Activated CD4-positive, alpha-beta memory T cell treated with anti-CD3 and anti-CD28 coated beads, Interleukin-2, amount 10 ng/mL, durations not matched to agents 7 days and 5 days (primary cell): Measurements from ENCODE around the gene YIPF6. TPM values are rescaled to one million over a fixed set of nuclear protein-coding genes. Genes with fewer than 3 reads are reported as not detected.
"Not testable (repeated sequence)": the region's sequence is repeated elsewhere in the genome, so short reads cannot be mapped to it uniquely, and the experiment has no call there.

Source experiments
- CTCF ChIA-PET: fragments of 350-600 bp; sonication (Branson Sonifier 250); formaldehyde crosslinking; loops from one replicate; lab custom pipeline; 2021; ENCODE audit warnings: antibody characterized with exemption, inconsistent platforms; lab: Charles Lee
- POLR2A ChIA-PET: fragments of 350-600 bp; sonication (Branson Sonifier 250); formaldehyde crosslinking; loops from one replicate; lab custom pipeline; 2021; ENCODE audit warnings: antibody characterized with exemption; lab: Charles Lee
- DNase-seq: peaks from one replicate; pipeline ENCODE4 v3.0.0-alpha.2; 2020
- H3K27ac Mint-ChIP-seq: one replicate; pipeline ENCODE4 v1.8.0; 2021; ENCODE audit warnings: mild to moderate bottlenecking, mixed read lengths
- H3K27me3 Mint-ChIP-seq: one replicate; pipeline ENCODE4 v1.8.0; 2021; ENCODE audit warnings: mixed read lengths
- H3K36me3 Mint-ChIP-seq: one replicate; pipeline ENCODE4 v1.8.0; 2021; ENCODE audit warnings: low read depth, mixed read lengths
- H3K4me1 Mint-ChIP-seq: one replicate; pipeline ENCODE4 v1.8.0; 2021; ENCODE audit warnings: mixed read lengths
- H3K4me3 Mint-ChIP-seq: one replicate; pipeline ENCODE4 v1.8.0; 2021; ENCODE audit warnings: mild to moderate bottlenecking, mixed read lengths
- H3K9me3 Mint-ChIP-seq: one replicate; pipeline ENCODE4 v1.8.0; 2021; ENCODE audit warnings: mixed read lengths
- total RNA-seq, 2 experiments: library from RNA; stranded (reverse); gene quantifications; one replicate each; pipeline ENCODE4 v1.2.3, GENCODE V29; 2021

Gene YIPF6
- total RNA-seq = 10 to 100 TPM; 20.7 to 24.5 TPM

- Mint-ChIP-seq H3K4me1 (peaks cover 27% of the 10 kb centered on the region), H3K27me3 (no peaks in the 10 kb centered on the region), H3K9me3 (no peaks in the 10 kb centered on the region), H3K36me3 (peaks cover 13% of the 10 kb centered on the region), H3K27ac (peak within 1 kb of the TSS; percentile 93), H3K4me3 (peak within 1 kb of the TSS; percentile 89)
- ChIA-PET CTCF (interaction anchor here (1.0 kb wide), 1 partner anchor 13 kb away, joined by 4 read pairs; no protein-coding TSS in a partner anchor), POLR2A (interaction anchor here (1.5 to 1.6 kb wide), 2 partner anchors 188 to 293 kb away, joined by 3 to 4 read pairs; no protein-coding TSS in a partner anchor)
- peak; percentile 76 for DNase-seq
Observed at GRCh38 chrX:68498508-68499379, at the start of gene YIPF6. TSS of gene YIPF6 (plus strand) at chrX:68499051. CDS start at chrX:68499067, 16 bp downstream.

GRCh38 chrX:68451720-68452119 lies 47.1 kb upstream of the YIPF6 start:
- CTCF ChIA-PET = no interaction called here
- no peak for DNase-seq
- no peaks in the 10 kb centered on the region for H3K4me1 Mint-ChIP-seq
- no peak overlapping the region for H3K27ac Mint-ChIP-seq
- no peaks in the 10 kb centered on the region for H3K9me3 Mint-ChIP-seq
- POLR2A ChIA-PET = no interaction called here
- H3K4me3 Mint-ChIP-seq = no peak overlapping the region
- no peaks in the 10 kb centered on the region for H3K27me3 Mint-ChIP-seq
- H3K36me3 Mint-ChIP-seq = no peaks in the 10 kb centered on the region

- DNase-seq = no peak
- ChIA-PET CTCF (no interaction called here), POLR2A (no interaction called here)
- no peak overlapping the region for H3K4me3 Mint-ChIP-seq
- no peaks in the 10 kb centered on the region for H3K4me1 Mint-ChIP-seq
- H3K27ac Mint-ChIP-seq = no peak overlapping the region
- no peaks in the 10 kb centered on the region for H3K9me3 Mint-ChIP-seq
- H3K36me3 Mint-ChIP-seq = no peaks in the 10 kb centered on the region
- H3K27me3 Mint-ChIP-seq = no peaks in the 10 kb centered on the region
Observed at GRCh38 chrX:68454476-68455150, 44.2 kb upstream of the YIPF6 start.

- Mint-ChIP-seq H3K4me1 (no peaks in the 10 kb centered on the region), H3K27me3 (no peaks in the 10 kb centered on the region), H3K9me3 (no peaks in the 10 kb centered on the region), H3K36me3 (no peaks in the 10 kb centered on the region), H3K27ac (no peak overlapping the region), H3K4me3 (no peak overlapping the region)
- DNase-seq = no peak
- ChIA-PET POLR2A (no interaction called here), CTCF (no interaction called here)
Observed at GRCh38 chrX:68455151-68455510, 43.7 kb upstream of the YIPF6 start.

- CTCF ChIA-PET = no interaction called here
- no peak for DNase-seq
Observed at GRCh38 chrX:68461093-68461492, 37.8 kb upstream of the YIPF6 start.

GRCh38 chrX:68461576-68461975 lies 37.3 kb upstream of the YIPF6 start:
- no peak overlapping the region for H3K4me3 Mint-ChIP-seq
- H3K36me3 Mint-ChIP-seq = no peaks in the 10 kb centered on the region
- H3K4me1 Mint-ChIP-seq = no peaks in the 10 kb centered on the region
- no peaks in the 10 kb centered on the region for H3K9me3 Mint-ChIP-seq
- no peak for DNase-seq
- no peaks in the 10 kb centered on the region for H3K27me3 Mint-ChIP-seq
- CTCF ChIA-PET = no interaction called here
- POLR2A ChIA-PET = no interaction called here
- H3K27ac Mint-ChIP-seq = no peak overlapping the region

More at GRCh38 chrX:68461093-68461492, 37.8 kb upstream of the YIPF6 start:
- H3K9me3 Mint-ChIP-seq = no peaks in the 10 kb centered on the region
- H3K36me3 Mint-ChIP-seq = no peaks in the 10 kb centered on the region
- POLR2A ChIA-PET = no interaction called here
- no peak overlapping the region for H3K27ac Mint-ChIP-seq
- no peak overlapping the region for H3K4me3 Mint-ChIP-seq
- no peaks in the 10 kb centered on the region for H3K27me3 Mint-ChIP-seq
- no peaks in the 10 kb centered on the region for H3K4me1 Mint-ChIP-seq

GRCh38 chrX:68462197-68462596 lies 36.7 kb upstream of the YIPF6 start:
- Mint-ChIP-seq H3K36me3 (no peaks in the 10 kb centered on the region), H3K9me3 (no peaks in the 10 kb centered on the region), H3K4me1 (no peaks in the 10 kb centered on the region), H3K4me3 (no peak overlapping the region), H3K27me3 (no peaks in the 10 kb centered on the region), H3K27ac (no peak overlapping the region)
- ChIA-PET CTCF (no interaction called here), POLR2A (interaction anchor here (0.7 kb wide), 1 partner anchor 19 kb away, joined by 3 read pairs; no protein-coding TSS in a partner anchor)
- no peak for DNase-seq

- no peak overlapping the region for H3K27ac Mint-ChIP-seq
Observed at GRCh38 chrX:68462653-68463052, 36.2 kb upstream of the YIPF6 start.

GRCh38 chrX:68463880-68464279 lies 35.0 kb upstream of the YIPF6 start:
- Mint-ChIP-seq H3K27ac (no peak overlapping the region), H3K4me3 (no peak overlapping the region), H3K27me3 (no peaks in the 10 kb centered on the region), H3K4me1 (no peaks in the 10 kb centered on the region), H3K9me3 (no peaks in the 10 kb centered on the region), H3K36me3 (no peaks in the 10 kb centered on the region)
- no peak for DNase-seq
- POLR2A ChIA-PET = interaction anchor here (0.6 kb wide), 1 partner anchor 17 kb away, joined by 3 read pairs; no protein-coding TSS in a partner anchor
- CTCF ChIA-PET = no interaction called here

More at GRCh38 chrX:68462653-68463052, 36.2 kb upstream of the YIPF6 start:
- Mint-ChIP-seq H3K9me3 (no peaks in the 10 kb centered on the region), H3K4me3 (no peak overlapping the region), H3K4me1 (no peaks in the 10 kb centered on the region), H3K36me3 (no peaks in the 10 kb centered on the region), H3K27me3 (no peaks in the 10 kb centered on the region)
- CTCF ChIA-PET = no interaction called here
- POLR2A ChIA-PET = interaction anchor here (0.7 kb wide), 1 partner anchor 19 kb away, joined by 3 read pairs; no protein-coding TSS in a partner anchor
- peak; percentile 16 for DNase-seq

- POLR2A ChIA-PET = no interaction called here
- H3K4me1 Mint-ChIP-seq = no peaks in the 10 kb centered on the region
- no peaks in the 10 kb centered on the region for H3K36me3 Mint-ChIP-seq
- H3K9me3 Mint-ChIP-seq = no peaks in the 10 kb centered on the region
- H3K27me3 Mint-ChIP-seq = no peaks in the 10 kb centered on the region
- CTCF ChIA-PET = interaction anchor here (1.5 kb wide), 1 partner anchor 268 kb away, joined by 5 read pairs; no protein-coding TSS in a partner anchor
- DNase-seq = no peak
- no peak overlapping the region for H3K27ac Mint-ChIP-seq
- no peak overlapping the region for H3K4me3 Mint-ChIP-seq
Observed at GRCh38 chrX:68464796-68465195, 34.1 kb upstream of the YIPF6 start.

GRCh38 chrX:68480969-68481368 lies 17.9 kb upstream of the YIPF6 start:
- H3K27ac Mint-ChIP-seq = no peak overlapping the region
- POLR2A ChIA-PET = no interaction called here
- H3K4me3 Mint-ChIP-seq = no peak overlapping the region
- H3K4me1 Mint-ChIP-seq = no peaks in the 10 kb centered on the region
- H3K9me3 Mint-ChIP-seq = no peaks in the 10 kb centered on the region
- CTCF ChIA-PET = no interaction called here
- H3K36me3 Mint-ChIP-seq = no peaks in the 10 kb centered on the region
- no peak for DNase-seq
- H3K27me3 Mint-ChIP-seq = peaks cover 2% of the 10 kb centered on the region

- POLR2A ChIA-PET, DNase-seq, H3K9me3 Mint-ChIP-seq, H3K36me3 Mint-ChIP-seq, H3K4me1 Mint-ChIP-seq, H3K27me3 Mint-ChIP-seq, CTCF ChIA-PET, H3K27ac Mint-ChIP-seq, H3K4me3 Mint-ChIP-seq: not testable (repeated sequence)
Observed at GRCh38 chrX:68486198-68486597, 12.7 kb upstream of the YIPF6 start.

- Mint-ChIP-seq H3K27me3 (peaks cover 1% of the 10 kb centered on the region), H3K4me1 (peaks cover 3% of the 10 kb centered on the region), H3K36me3 (no peaks in the 10 kb centered on the region), H3K4me3 (no peak overlapping the region), H3K9me3 (no peaks in the 10 kb centered on the region), H3K27ac (no peak overlapping the region)
- CTCF ChIA-PET = no interaction called here
- DNase-seq = no peak
- POLR2A ChIA-PET = no interaction called here
Observed at GRCh38 chrX:68487254-68487653, 11.6 kb upstream of the YIPF6 start.
